ENCODE results near the gene LY6G5C. TPM values are rescaled to one million over a fixed set of nuclear protein-coding genes. Genes with fewer than 3 reads are reported as not detected.
A peak's percentile ranks its signal among the peaks of the same experiment; 100 is the strongest.

LY6G5C gene
- total RNA-seq, 2 experiments from 2014 or later: 3.5 to 4.6 TPM

GRCh38 chr6:31660381-31661261 is 20.2 kb downstream of the LY6G5C start, which contains the start of gene C6orf47:
Gene C6orf47 (minus strand): TSS chr6:31660778. CDS start chr6:31659947, 831 bp downstream.
- peaks cover 44% of the 10 kb centered on the region for H3K36me3 Mint-ChIP-seq
- peak within 1 kb of the TSS; percentile 92 for H3K4me3 Mint-ChIP-seq
- H3K9me3 Mint-ChIP-seq: no peaks in the 10 kb centered on the region
- DNase-seq: peak; percentile 88
- H3K4me1 Mint-ChIP-seq: peaks cover 56% of the 10 kb centered on the region
- H3K27ac Mint-ChIP-seq: peak within 1 kb of the TSS; percentile 89
- POLR2A ChIA-PET: interaction anchor here (0.6 to 7.0 kb wide), 13 partner anchors 8 to 242 kb away, joined by 3 to 138 read pairs (median 4); partner anchors contain the start of genes ABHD16A, APOM, BAG6 and CLIC1
- no peaks in the 10 kb centered on the region for H3K27me3 Mint-ChIP-seq
- peak; percentile 69 for ATAC-seq (ENCODE audit: low read depth)

- Mint-ChIP-seq H3K27me3 (no peaks in the 10 kb centered on the region), H3K36me3 (peaks cover 46% of the 10 kb centered on the region), H3K9me3 (no peaks in the 10 kb centered on the region), H3K4me1 (peaks cover 61% of the 10 kb centered on the region), H3K27ac (peak overlapping the region; percentile 89), H3K4me3 (peak overlapping the region; percentile 92)
- ATAC-seq (ENCODE audit: low read depth): peak; percentile 53
- POLR2A ChIA-PET: interaction anchor here (1.0 to 7.0 kb wide), 11 partner anchors 7 to 242 kb away, joined by 3 to 138 read pairs (median 4); partner anchors contain the start of genes ABHD16A, APOM, BAG6 and CLIC1
- no peak for DNase-seq
These were observed 21.1 kb downstream of the LY6G5C start for GRCh38 chr6:31659649-31660380.

- H3K36me3 Mint-ChIP-seq: peaks cover 41% of the 10 kb centered on the region
- no peaks in the 10 kb centered on the region for H3K27me3 Mint-ChIP-seq
- DNase-seq: no peak
- peaks cover 58% of the 10 kb centered on the region for H3K4me1 Mint-ChIP-seq
- H3K9me3 Mint-ChIP-seq: no peaks in the 10 kb centered on the region
- POLR2A ChIA-PET: interaction anchor here (0.6 to 2.7 kb wide), 8 partner anchors 13 to 1917 kb away, joined by 3 to 21 read pairs (median 4); partner anchors contain the start of gene DDX39B
- peak overlapping the region; percentile 89 for H3K27ac Mint-ChIP-seq
- peak overlapping the region; percentile 92 for H3K4me3 Mint-ChIP-seq
- no peak for ATAC-seq (ENCODE audit: low read depth)
These were observed 21.8 kb downstream of the LY6G5C start for GRCh38 chr6:31658983-31659648.

GRCh38 chr6:31658158-31658688 is 22.6 kb downstream of the LY6G5C start:
- DNase-seq (no peak), ATAC-seq (ENCODE audit: low read depth) (no peak)
- Mint-ChIP-seq H3K27me3 (no peaks in the 10 kb centered on the region), H3K4me3 (peak overlapping the region; percentile 92), H3K4me1 (peaks cover 51% of the 10 kb centered on the region), H3K9me3 (no peaks in the 10 kb centered on the region), H3K27ac (peak overlapping the region; percentile 89), H3K36me3 (peaks cover 34% of the 10 kb centered on the region)
- POLR2A ChIA-PET: interaction anchor here (0.5 to 2.0 kb wide), 4 partner anchors 36 to 129 kb away, joined by 3 to 9 read pairs (median 4); partner anchors contain the start of gene DDX39B

GRCh38 chr6:31657406-31658157 is 23.3 kb downstream of the LY6G5C start:
- peak overlapping the region; percentile 89 for H3K27ac Mint-ChIP-seq
- POLR2A ChIA-PET: interaction anchor here (0.5 to 1.1 kb wide), 2 partner anchors 46 to 80 kb away, joined by 3 read pairs; no protein-coding TSS in a partner anchor
- H3K36me3 Mint-ChIP-seq: peaks cover 29% of the 10 kb centered on the region
- DNase-seq (no peak), ATAC-seq (ENCODE audit: low read depth) (no peak)
- no peaks in the 10 kb centered on the region for H3K27me3 Mint-ChIP-seq
- H3K4me3 Mint-ChIP-seq: peak overlapping the region; percentile 92
- peaks cover 50% of the 10 kb centered on the region for H3K4me1 Mint-ChIP-seq
- no peaks in the 10 kb centered on the region for H3K9me3 Mint-ChIP-seq

GRCh38 chr6:31655349-31656237 is 25.3 kb downstream of the LY6G5C start, which contains the start of gene APOM:
Gene APOM (plus strand): TSS chr6:31655894. CDS start chr6:31655967, 73 bp downstream.
- H3K4me3 Mint-ChIP-seq: no peak within 1 kb of the TSS
- ATAC-seq (ENCODE audit: low read depth): no peak
- DNase-seq: no peak
- H3K27me3 Mint-ChIP-seq: no peaks in the 10 kb centered on the region
- H3K4me1 Mint-ChIP-seq: peaks cover 49% of the 10 kb centered on the region
- no peaks in the 10 kb centered on the region for H3K9me3 Mint-ChIP-seq
- peaks cover 25% of the 10 kb centered on the region for H3K36me3 Mint-ChIP-seq
- H3K27ac Mint-ChIP-seq: peak within 1 kb of the TSS; percentile 57
- POLR2A ChIA-PET: interaction anchor here (0.6 to 8.0 kb wide), 2 partner anchors 8 to 81 kb away, joined by 3 to 138 read pairs; partner anchors contain the start of genes C6orf47, CLIC1, CSNK2B and GPANK1

- Mint-ChIP-seq H3K27me3 (no peaks in the 10 kb centered on the region), H3K36me3 (peaks cover 27% of the 10 kb centered on the region), H3K27ac (no peak overlapping the region), H3K4me1 (peaks cover 53% of the 10 kb centered on the region), H3K9me3 (no peaks in the 10 kb centered on the region), H3K4me3 (no peak overlapping the region)
- DNase-seq (no peak), ATAC-seq (ENCODE audit: low read depth) (no peak)
- POLR2A ChIA-PET: interaction anchor here (0.7 to 8.0 kb wide), 2 partner anchors 9 to 90 kb away, joined by 4 to 138 read pairs; partner anchors contain the start of genes C6orf47, CSNK2B and GPANK1
These were observed 26.1 kb downstream of the LY6G5C start for GRCh38 chr6:31654574-31655348.

GRCh38 chr6:31652925-31653724 is 27.7 kb downstream of the LY6G5C start:
- no peaks in the 10 kb centered on the region for H3K27me3 Mint-ChIP-seq
- H3K4me1 Mint-ChIP-seq: peaks cover 46% of the 10 kb centered on the region
- H3K36me3 Mint-ChIP-seq: peaks cover 29% of the 10 kb centered on the region
- no peaks in the 10 kb centered on the region for H3K9me3 Mint-ChIP-seq
- H3K27ac Mint-ChIP-seq: peak overlapping the region; percentile 99
- DNase-seq: no peak
- peak; percentile 66 for ATAC-seq (ENCODE audit: low read depth)
- peak overlapping the region; percentile 94 for H3K4me3 Mint-ChIP-seq
- POLR2A ChIA-PET: interaction anchor here (0.7 to 8.0 kb wide), 27 partner anchors 10 to 306 kb away, joined by 3 to 138 read pairs (median 5); partner anchors contain the start of genes ABHD16A, C6orf47, CSNK2B and DDX39B

- no peak for DNase-seq
- peak overlapping the region; percentile 99 for H3K27ac Mint-ChIP-seq
- H3K4me3 Mint-ChIP-seq: peak overlapping the region; percentile 94
These were observed 29.2 kb downstream of the LY6G5C start for GRCh38 chr6:31651602-31652191.

More at GRCh38 chr6:31651602-31652191, 29.2 kb downstream of the LY6G5C start:
- Mint-ChIP-seq H3K36me3 (peaks cover 28% of the 10 kb centered on the region), H3K9me3 (no peaks in the 10 kb centered on the region), H3K27me3 (no peaks in the 10 kb centered on the region), H3K4me1 (peaks cover 35% of the 10 kb centered on the region)
- POLR2A ChIA-PET: interaction anchor here (0.6 to 8.0 kb wide), 24 partner anchors 9 to 318 kb away, joined by 3 to 138 read pairs (median 6); partner anchors contain the start of genes C6orf47, CSNK2B, DDX39B and EHMT2
- peak; percentile 55 for ATAC-seq (ENCODE audit: low read depth)

All from activated naive CD8-positive, alpha-beta T cell treated with anti-CD3 and anti-CD28 coated beads, Interleukin-2, amount 10 ng/mL, durations not matched to agents 7 days and 5 days (primary cell).